Suprapubic skin (tissue), 3 donors: ENCODE measurements around the gene LDAH.

Experiments used
- CTCF ChIP-seq, 2 donors: fragments of 200-600 bp in 1 of 2; fragments of 450-650 bp in 1 of 2; sonication (generic) in 1 of 2; IDR thresholded peaks; one replicate each; pipeline ENCODE4 v1.5.1; 2016 to 2019; ENCODE audit warnings: antibody characterized with exemption in 2 of 2, mild to moderate bottlenecking in 1 of 2, moderate library complexity in 1 of 2
- POLR2AphosphoS5 ChIP-seq, 3 donors: sonication (generic); formaldehyde crosslinking; IDR thresholded peaks; one replicate each; pipeline ENCODE4 v1.6.1; 2017; ENCODE audit warnings: antibody characterized with exemption in 3 of 3

GRCh38 chr2:20647738-20648137, 175.2 kb downstream of the LDAH start:
- TF ChIP-seq CTCF (IDR thresholded peaks at IDR 0.05), result no peak
- no peak for TF ChIP-seq POLR2AphosphoS5 (IDR thresholded peaks at IDR 0.05)
